Activated CD4-positive, CD25-positive, alpha-beta regulatory T cell treated with anti-CD3 and anti-CD28 coated beads, Interleukin-2, amount 50 U/mL, for 16 hours (primary cell): ENCODE measurements around the gene PRF1.

ENCODE experiments used
- DNase-seq: peaks from one replicate; pipeline ENCODE4 v3.0.0-alpha.2; 2020; ENCODE audit warnings: low read depth, low spot score

PRF1 gene

GRCh38 chr10:70561070-70561469 is 41.5 kb downstream of the PRF1 start:
- DNase-seq, result no peak

- no peak for DNase-seq
These were observed 42.0 kb downstream of the PRF1 start for GRCh38 chr10:70560511-70560941.

GRCh38 chr10:70559861-70560260 is 42.7 kb downstream of the PRF1 start:
- no peak for DNase-seq

- DNase-seq, result peak; percentile 25
These were observed 43.4 kb downstream of the PRF1 start for GRCh38 chr10:70558871-70559810.

- DNase-seq, result no peak
These were observed 44.2 kb downstream of the PRF1 start for GRCh38 chr10:70558295-70558694.

GRCh38 chr10:70557876-70558275 is 44.7 kb downstream of the PRF1 start:
- DNase-seq, result no peak

- no peak for DNase-seq
These were observed 45.3 kb downstream of the PRF1 start for GRCh38 chr10:70557086-70557845.

GRCh38 chr10:70555371-70555770 is 47.2 kb downstream of the PRF1 start:
- DNase-seq, result no peak

GRCh38 chr10:70552586-70552985 is 50.0 kb downstream of the PRF1 start:
- DNase-seq, result no peak

- DNase-seq, result no peak
These were observed 50.5 kb downstream of the PRF1 start for GRCh38 chr10:70551971-70552422.

GRCh38 chr10:70551466-70551865 is 51.1 kb downstream of the PRF1 start:
- no peak for DNase-seq

- DNase-seq, result no peak
These were observed 52.1 kb downstream of the PRF1 start for GRCh38 chr10:70550459-70550858.

GRCh38 chr10:70549962-70550458 is 52.5 kb downstream of the PRF1 start:
- DNase-seq, result peak; percentile 43

- DNase-seq, result no peak
These were observed 53.1 kb downstream of the PRF1 start for GRCh38 chr10:70549351-70549961.
